HG03139 (cell line): ENCODE data around the gene CHIC2.
"Not testable (repeated sequence)": the region's sequence is repeated elsewhere in the genome, so short reads cannot be mapped to it uniquely, and the experiment has no call there.

Experiments
- ATAC-seq: cut with Tn5 transposase; IDR thresholded peaks from one replicate; pipeline ENCODE4 v1.9.1; 2021; ENCODE audit not compliant: unreplicated experiment

CHIC2 gene

DNA sequence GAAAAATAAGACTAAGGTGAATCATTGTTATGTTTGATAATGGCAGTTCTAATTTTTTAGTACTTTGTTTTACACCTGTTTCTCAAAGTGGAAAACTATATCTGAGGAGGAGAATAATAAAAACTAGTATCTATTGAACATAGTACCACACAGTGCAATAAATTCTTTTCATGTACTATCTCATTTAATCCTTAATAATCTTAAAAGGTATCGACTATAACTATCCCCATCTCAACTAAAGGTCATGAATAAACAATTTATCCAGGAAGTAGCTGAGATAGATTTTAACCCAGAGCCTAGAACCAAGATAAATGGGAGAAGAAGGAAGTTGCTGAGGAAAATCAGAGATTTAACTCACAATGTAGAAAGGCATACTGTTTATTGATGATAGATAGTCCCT, 2.5 kb downstream of the CHIC2 start:
- ATAC-seq, result no peak

DNA sequence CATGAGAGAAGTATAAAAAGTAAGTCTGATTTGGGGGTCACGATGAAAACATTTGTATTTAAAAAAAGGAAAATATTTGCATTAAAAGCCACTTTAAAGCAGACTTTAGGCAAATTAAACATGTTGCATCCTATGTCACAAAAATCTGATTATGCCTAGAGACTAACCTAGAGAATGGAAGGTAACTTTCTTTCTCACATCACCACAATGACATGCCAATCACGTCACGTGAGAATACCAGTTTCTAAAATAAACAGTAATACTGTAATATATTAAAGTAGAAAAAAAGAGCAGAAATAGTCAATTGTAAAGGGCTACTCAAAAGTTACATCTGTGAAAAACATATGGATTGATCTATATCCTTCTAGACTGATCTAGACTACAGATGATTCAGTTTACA, 3.3 kb downstream of the CHIC2 start:
- ATAC-seq, result no peak

DNA sequence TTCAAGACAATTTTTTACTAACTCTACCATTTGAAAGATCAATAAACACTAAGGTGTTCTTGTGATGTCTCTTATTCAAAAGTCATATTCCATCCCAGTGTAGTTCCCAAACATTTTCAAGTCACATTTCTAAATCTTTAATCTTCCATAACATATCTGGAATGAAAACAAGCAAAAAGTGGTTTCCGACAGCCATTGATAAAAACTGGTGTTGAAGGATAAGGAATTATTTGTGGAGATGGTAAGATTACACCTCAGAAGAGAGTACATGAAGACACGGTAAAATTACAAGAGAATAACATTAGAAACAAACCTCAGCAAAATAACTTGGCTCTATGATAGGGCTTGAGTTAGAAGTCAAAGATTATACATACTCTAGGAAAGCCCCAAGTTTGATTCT, 4.3 kb downstream of the CHIC2 start:
- ATAC-seq, result no peak

DNA sequence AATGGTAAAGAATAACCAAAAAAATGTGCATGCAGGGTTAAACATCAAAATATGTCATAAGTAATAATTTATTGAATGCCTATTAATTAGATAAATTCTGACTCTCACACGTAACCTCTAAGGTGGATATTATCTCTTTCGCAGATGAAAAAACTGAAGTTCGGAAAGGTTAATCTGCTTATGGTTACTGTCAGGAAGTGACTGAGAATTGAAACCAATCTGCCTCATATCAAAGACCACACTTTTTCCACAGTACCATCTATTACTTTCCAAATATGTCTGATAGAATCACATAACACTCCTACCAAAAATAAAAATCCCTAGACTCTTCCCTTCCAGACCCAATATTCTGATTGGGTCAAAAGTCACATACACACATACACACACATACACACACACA, 6.2 kb downstream of the CHIC2 start:
- ATAC-seq, result no peak

DNA sequence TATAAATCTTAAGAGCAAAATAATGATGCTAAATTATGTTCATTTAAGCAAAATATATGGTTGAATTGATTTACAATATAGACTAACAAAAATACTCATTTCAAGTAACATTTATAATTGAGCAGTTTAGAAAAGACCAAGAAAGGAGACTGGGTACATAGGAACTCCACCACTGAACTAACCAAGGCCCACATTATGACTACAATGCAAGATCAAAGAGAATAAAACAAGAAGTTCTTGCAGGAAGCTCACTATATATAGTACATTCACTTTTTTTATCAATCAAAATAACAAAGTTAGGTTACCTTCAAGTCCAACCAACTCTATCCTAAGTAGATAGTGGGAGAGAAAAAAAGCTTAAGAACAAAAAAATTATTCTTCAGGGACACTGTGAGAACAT, 8.0 kb downstream of the CHIC2 start:
- no peak for ATAC-seq

DNA sequence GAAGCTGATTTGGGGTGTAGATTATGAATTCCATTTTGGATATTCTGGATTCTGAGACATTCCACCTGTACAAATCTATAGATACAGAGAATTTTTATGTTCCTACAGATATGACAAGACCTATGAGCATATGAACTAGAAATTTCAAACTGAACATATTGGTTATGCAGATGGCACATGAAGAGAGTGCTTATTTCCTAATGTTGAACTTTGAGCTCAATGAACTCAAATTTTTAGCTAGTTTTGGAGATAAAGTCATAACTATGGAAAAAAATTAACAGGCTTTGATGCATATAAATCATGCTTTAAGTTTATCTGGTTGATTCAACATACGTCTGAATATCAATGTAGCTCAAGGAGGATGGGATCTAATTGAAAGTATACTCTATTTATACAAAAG, 8.9 kb downstream of the CHIC2 start:
- ATAC-seq, result no peak

DNA sequence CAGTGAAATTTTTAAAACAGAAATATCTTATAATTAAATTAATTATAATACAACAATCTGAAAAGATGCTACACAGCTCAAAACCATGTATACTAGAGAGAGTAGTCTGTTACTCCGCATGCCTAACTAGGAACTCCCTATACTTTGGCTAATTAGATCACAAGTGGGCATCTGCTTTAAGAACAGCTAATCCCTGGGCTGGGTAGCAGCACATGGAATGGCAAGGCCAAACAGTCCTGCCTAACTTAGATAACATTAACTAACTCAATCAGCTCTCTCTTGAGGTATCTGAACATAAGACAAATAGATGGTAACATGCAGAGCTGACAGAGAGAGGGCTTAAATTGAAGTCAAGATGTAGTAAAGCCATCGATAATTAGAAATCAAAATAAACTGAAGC, 9.9 kb downstream of the CHIC2 start:
- ATAC-seq, result no peak

DNA sequence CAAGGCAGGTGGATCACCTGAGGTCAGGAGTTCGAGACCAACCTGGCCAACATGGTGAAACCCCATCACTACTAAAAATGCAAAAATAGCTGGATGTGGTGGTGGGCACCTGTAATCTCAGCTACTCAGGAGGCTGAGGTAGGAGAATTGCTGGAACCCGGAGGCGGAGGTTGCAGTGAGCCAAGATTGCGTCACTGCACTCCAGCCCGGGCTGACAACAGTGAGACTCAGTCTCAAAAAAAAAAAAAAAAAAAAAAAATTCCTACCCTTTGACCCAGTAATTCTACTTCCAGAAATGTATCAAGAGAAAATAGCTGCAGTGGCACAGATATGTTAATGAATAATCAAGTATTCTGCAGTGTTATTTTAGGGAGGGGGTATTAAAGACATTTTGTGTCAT, 11.1 kb downstream of the CHIC2 start:
- ATAC-seq, result not testable (repeated sequence)

DNA sequence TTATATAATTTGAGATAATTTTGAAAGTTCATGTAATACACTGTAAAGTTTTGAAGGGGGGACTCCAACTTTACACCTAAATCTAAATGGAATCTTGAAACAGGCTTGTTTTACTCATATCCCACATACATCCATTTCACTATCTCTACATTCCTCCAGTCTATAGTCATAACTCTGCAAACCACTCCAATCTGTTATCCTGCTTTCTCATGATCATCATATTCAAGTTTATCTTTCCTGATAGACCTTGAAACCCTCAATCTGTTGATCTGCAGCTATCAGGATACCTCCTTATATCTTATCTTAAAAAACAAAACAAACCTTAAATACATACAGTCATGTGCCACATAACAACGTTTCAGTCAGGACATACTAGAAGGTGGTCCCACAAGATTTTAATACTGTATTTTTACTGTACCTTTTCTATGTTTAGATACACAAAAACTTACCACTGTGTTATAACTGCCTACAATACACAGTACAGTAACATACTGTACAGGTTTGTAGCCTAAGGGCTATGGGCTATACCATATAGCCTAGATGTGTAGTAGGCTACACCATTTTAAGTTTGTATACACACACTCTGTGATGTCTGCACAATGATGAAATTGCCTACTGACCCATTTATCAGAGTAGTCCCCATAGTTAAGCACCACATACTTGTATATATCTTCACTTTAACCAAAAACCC, 14.0 kb downstream of the CHIC2 start:
- ATAC-seq, result no peak

DNA sequence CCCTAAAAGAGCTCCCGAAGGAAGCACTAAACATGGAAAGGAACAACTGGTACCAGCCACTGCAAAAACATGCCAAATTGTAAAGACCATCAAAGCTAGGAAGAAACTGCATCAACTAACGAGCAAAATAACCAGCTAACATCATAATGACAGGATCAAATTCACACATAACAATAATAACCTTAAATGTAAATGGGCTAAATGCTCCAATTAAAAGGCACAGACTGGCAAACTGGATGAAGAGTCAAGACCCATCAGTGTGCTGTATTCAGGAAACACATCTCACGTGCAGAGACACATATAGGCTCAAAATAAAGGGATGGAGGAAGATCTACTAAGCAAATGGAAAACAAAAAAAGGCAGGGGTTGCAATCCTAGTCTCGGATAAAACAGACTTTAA, 20.8 kb downstream of the CHIC2 start:
- not testable (repeated sequence) for ATAC-seq

DNA sequence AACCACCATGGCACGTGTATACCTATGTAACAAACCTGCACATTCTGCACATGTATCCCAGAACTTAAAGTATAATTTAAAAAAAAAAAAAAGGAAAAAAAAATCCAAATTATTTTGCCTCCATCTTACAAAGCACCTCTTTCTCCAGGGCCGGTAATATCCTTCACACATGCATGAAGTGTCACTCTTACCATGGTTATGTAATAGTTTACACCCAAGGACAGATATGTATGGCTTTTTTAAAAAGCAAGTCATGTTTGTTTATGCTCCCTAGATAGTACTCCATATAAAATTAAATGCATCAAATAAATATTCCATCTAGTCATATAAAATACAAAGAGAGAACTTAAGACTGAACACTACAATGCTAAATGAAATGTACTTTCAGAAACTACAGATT, 22.5 kb downstream of the CHIC2 start:
- no peak for ATAC-seq

DNA sequence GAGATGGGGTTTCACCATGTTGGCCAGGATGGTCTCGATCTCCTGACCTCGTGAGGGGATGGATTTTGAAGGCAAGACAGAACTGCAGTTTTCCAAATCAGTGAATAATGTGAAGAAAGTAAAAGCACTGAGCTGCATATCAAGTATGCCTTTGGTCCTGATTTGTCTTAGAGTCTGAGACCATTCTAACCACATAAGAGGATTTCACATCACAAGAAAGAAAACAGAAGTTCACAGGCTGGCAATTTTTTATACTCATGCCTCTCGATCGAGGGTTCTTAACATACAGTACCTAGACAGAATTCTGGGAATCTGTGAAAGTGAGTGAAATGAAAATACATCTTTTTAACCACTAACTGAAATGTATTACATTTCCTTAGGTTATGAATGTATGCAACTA, 23.3 kb downstream of the CHIC2 start:
- ATAC-seq, result no peak

DNA sequence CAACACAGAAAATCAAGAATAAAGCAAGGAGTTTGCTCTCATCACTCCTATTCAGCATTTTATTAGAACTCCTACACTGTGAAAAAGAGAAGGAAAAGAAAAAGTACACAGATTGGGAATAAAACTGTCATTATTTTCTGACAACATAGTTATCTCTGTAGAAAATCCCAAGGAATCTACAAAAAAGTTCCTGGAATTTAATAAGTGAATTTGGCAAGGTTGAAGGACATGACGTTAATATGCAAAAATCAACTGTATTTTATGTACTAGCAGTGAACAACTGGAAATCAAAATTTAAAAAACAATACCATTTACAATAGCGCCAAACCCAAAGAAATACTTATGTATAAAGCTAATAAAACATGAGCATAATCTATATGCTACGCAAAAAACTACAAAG, 26.3 kb downstream of the CHIC2 start:
- ATAC-seq, result no peak

DNA sequence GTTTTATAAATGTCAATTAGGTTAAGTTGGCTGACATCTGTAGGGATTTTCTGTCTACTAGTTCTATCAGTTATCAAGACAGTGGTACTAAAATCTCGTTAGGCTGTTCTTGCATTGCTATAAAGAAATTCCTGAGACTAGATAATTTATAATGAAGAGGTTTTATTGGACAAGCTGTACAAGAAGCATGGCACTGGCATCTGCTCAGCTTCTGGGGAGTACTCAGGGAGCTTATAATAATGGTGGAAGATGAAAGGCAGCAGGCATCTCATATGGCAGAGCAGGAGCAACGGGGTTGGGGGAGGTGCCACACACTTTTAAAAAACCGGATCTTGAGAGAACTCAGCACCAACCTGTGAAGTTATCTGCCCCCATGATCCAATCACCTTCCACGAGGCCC, 28.2 kb downstream of the CHIC2 start:
- ATAC-seq, result no peak

DNA sequence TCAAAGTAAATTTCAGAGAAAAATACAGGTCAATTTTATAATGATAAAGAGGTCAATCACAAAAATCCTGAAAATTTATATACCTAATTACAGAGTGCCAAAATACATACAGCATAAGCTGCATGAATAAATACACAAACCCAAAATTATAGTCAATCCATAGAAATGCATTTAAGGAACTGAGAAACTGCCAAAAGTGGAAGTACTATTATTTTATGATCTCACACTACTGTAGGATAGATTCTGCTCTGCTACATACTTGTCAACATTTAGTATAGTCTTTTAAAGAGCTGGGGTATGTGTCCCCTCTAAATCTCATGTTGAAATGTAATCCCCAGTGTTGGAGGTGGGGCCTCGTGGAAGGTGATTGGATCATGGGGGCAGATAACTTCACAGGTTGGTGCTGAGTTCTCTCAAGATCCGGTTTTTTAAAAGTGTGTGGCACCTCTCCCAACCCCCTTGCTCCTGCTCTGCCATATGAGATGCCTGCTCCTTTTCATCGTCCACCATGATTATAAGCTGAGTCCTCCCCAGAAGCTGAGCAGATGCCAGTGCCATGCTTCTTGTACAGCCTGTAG, 31.8 kb downstream of the CHIC2 start:
- ATAC-seq, result no peak

DNA sequence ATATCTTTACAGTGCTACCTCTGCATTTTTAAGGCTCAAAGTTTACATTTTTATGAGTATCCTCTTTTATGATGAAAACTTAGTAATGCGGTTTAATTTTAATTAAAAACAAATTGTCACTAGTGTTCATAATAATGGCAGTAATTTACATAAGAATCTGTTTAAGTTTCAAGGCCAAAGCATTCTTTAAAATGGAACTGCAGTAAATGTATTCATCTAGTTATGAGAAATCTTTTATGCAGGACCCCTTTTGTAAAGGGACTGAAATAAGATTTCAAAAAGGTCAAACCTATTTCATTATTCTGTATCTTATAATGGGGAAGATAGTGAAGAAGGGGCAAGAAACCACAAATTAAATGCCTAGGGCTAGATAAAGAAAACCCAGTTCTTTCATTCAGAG, 37.1 kb downstream of the CHIC2 start:
- no peak for ATAC-seq

DNA sequence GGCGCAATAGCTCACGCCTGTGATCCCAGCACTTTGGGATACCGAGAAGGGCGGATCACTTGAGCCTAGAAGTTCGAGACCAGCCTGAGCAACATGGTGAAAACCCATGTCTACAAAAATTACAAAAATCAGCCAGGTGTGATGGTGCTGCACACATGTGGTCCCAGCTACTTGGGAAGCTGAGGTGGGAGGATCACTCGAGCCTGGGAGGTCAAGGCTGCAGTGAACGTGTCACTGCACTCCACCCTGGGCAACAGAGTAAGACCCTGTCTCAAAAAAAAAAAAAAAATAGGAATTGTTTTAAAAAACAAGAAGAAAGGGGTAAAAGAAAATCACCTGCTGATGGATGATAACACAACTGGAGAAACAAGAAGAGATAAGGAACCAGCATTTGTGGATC, 38.8 kb downstream of the CHIC2 start:
- no peak for ATAC-seq

DNA sequence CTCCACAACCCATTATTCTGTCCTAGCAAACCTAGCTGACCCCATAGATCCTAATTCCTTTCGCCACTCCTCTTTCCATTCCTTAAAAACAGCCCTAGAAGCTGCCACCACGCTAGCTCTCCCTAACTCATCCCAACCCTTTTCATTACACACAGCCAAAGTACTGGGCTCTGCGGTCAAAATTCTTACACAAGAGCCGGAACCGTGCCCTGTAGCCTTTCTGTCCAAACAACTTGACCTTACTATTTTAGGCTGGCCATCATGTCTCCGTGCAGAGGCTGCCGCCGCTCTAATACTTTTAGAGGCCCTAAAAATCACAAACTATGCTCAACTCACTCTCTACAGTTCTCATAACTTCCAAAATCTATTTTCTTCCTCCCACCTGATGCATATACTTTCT, 41.4 kb downstream of the CHIC2 start:
- ATAC-seq, result not testable (repeated sequence)

DNA sequence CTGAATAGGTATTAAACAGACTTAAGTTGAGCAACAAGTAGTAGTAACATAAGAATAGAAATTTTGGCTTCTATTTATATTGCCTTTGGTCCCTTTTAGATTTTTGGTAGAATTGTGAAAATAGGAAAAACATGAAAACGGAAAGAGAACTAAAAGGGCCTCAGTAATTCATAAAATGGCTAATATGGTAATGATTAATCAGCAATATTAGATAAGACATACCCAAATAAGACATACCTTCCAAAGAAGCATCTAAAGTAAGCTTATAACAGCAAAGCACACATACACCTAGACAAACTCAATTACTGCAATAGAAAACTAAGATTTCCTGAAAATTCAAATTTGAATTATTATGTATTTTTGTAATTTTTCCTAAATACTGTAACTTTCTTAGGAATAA, 46.4 kb downstream of the CHIC2 start:
- ATAC-seq, result no peak

DNA sequence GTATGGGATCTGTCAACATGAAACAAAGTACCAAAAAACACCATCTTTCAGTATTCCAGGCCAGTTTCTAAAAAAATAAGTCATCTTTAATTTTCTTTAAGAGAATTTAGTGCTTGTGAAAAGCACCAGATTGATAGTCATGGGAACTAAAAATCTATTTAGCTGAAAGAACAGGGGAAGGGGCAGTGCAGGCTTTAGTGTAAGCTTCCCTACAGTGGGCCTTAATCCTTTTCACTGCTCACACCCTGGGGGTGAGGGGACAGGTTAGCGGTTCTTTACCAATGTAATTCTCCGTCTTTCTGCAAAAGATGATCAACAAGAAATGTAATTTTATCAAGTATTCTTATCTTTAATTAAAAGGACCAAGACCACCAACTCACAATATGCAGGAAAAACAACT, 47.1 kb downstream of the CHIC2 start:
- ATAC-seq, result no peak

DNA sequence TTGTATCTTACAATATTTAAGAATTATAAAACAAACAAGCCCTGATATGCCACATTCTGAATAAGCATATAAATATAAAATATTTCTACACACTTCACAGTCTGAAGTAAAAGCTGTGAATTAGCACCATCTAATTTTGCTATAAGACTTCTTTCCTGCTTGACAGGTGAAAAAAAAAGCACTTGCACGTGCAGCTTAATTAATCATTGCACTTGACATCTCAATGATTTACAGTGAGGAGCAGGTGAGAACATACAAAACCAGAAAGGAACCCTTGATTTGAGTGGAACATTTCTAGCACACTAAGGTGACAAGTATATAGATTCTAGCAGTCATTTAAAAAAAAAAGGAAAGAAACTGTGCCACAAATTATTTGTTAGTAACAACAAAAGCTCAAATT, 47.9 kb downstream of the CHIC2 start:
- ATAC-seq, result no peak

DNA sequence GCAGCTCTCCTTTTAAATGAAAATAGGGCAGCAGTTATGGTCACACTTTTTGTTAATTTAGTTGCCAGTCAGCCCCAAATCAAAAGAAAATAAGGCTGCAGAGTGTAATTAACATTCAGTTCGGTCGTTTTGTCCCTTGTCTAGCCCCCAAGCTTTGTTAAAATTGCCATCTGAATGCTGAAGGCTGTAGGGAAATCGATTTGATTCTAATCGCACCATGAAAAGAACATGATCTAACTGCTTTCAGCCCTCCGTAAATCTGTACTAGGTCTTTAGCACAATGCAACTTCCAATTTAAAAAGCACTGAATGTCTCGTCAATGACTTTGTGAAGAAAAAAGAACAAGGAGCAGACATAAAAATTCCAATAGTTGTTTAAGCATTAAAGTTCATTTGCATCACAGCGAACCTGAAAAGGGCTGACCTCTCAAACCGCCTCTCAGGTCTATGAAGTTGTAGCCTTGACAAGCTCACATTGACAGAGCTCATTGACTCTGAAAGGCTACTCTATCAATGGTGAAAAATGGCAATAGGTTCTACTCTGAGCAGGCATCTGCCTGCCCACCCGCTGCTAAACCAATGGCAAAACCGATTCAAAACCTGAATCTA, 48.9 kb downstream of the CHIC2 start:
- no peak for ATAC-seq

DNA sequence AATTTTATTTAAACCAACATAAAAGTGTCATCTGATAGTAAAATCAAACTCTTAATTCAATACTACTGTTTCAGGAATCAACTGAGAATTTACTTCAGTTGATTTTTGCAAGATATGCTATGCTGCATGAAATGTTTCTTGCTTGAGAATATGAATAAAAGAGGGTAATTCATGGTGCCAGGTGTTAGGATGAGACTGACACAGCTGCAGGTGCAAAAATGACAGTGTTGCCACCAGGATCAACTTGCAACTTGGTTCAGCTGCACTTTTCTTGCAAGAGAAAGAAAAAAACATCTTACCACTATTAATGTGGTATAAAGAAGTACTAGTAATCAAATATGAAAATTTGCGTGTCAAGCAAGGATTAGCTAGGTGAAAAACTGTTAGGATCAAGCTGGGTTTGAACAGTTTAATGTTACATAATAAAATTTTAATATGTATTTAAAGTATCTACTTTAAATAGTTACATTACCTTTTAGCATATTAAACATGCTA, 49.7 kb downstream of the CHIC2 start:
- ATAC-seq, result no peak
